Uterus (tissue), 4 donors: ENCODE results near the gene TRIM62. TPM values are rescaled to one million over a fixed set of nuclear protein-coding genes. Genes with fewer than 3 reads are reported as not detected.

ENCODE experiments used
- DNase-seq, 2 donors: peaks; one replicate each; pipeline ENCODE4 v3.0.0-alpha.2; 2019 to 2020
- H3K27ac ChIP-seq, 2 donors: fragments of 200-600 bp; sonication (generic); 1 replicate in 1 of 2; 2 replicates in 1 of 2; pipeline ENCODE4 v1.5.1; 2016 to 2018
- H3K27me3 ChIP-seq, 2 donors: fragments of 200-600 bp; sonication (generic); one replicate each; pipeline ENCODE4 v1.5.1; 2018 to 2019; ENCODE audit warnings: control low read depth in 1 of 2
- H3K36me3 ChIP-seq, 2 donors: fragments of 200-600 bp; sonication (generic); one replicate each; pipeline ENCODE4 v1.5.1; 2019; ENCODE audit warnings: control low read depth in 1 of 2
- H3K4me1 ChIP-seq, 2 donors: fragments of 200-600 bp; sonication (generic); one replicate each; pipeline ENCODE4 v1.5.1; 2018 to 2019; ENCODE audit warnings: control low read depth in 1 of 2
- H3K4me3 ChIP-seq, 2 donors: fragments of 200-600 bp; sonication (generic); 1 replicate in 1 of 2; 2 replicates in 1 of 2; pipeline ENCODE4 v1.5.1; 2018 to 2019; ENCODE audit warnings: mild to moderate bottlenecking in 1 of 2
- H3K9me3 ChIP-seq, 2 donors: fragments of 200-600 bp; sonication (generic); one replicate each; pipeline ENCODE4 v1.5.1; 2019; ENCODE audit warnings: control low read depth in 1 of 2
- CTCF ChIP-seq, 4 experiments: fragments of 200-600 bp in 2 of 4; fragments of 450-650 bp in 2 of 4; sonication (generic) in 2 of 4; IDR thresholded peaks; one replicate each; pipeline ENCODE4 v1.5.1; 2016 to 2019; ENCODE audit warnings: antibody characterized with exemption in 4 of 4, mild to moderate bottlenecking in 2 of 4, moderate library complexity in 1 of 4
- POLR2A ChIP-seq, 2 donors: fragments of 450-650 bp; IDR thresholded peaks; one replicate each; pipeline ENCODE4 v1.6.1; 2016; ENCODE audit warnings: antibody characterized with exemption in 2 of 2, mild to moderate bottlenecking in 1 of 2, moderate library complexity in 1 of 2
- intact Hi-C: fragments of 100-400 bp; cut with DNase I; formaldehyde crosslinking; loops from one replicate; pipeline ENCODE4 v1.15.1; 2023; ENCODE audit warnings: low total_unique reads
- total RNA-seq, 4 donors: library from RNA; depleted of rRNA in 3 of 4; stranded (reverse); fragments of >200 nt in 3 of 4; gene quantifications; one replicate each; pipeline versions ENCODE4 v1.1.0 to v1.2.4, GENCODE V29; 2014 to 2023
- donor health status: DM: yes; HTN: yes; CAD: no.

TRIM62 gene
- total RNA-seq, 4 donors from 2014 or later = 0.26 to 9.4 (median 1.4) TPM

- DNase-seq = no peak
- no peaks in the 10 kb centered on the region for H3K36me3 ChIP-seq
- no peaks in the 10 kb centered on the region for H3K9me3 ChIP-seq
- no peaks in the 10 kb centered on the region for H3K27me3 ChIP-seq
- H3K4me1 ChIP-seq = no peaks in the 10 kb centered on the region
- no peak overlapping the region for H3K27ac ChIP-seq
- TF ChIP-seq POLR2A (IDR thresholded peaks at IDR 0.05) = no peak
- no peak for TF ChIP-seq CTCF (IDR thresholded peaks at IDR 0.05)
- H3K4me3 ChIP-seq = no peak overlapping the region
- intact Hi-C loops = no loop called here
Observed at GRCh38 chr1:33098371-33098770, 83.5 kb downstream of the TRIM62 start.

GRCh38 chr1:33097762-33098161 lies 84.1 kb downstream of the TRIM62 start:
- TF ChIP-seq CTCF (IDR thresholded peaks at IDR 0.05) (no peak), POLR2A (IDR thresholded peaks at IDR 0.05) (no peak)
- H3K4me1 ChIP-seq = no peaks in the 10 kb centered on the region
- no peak for DNase-seq
- no peak overlapping the region for H3K27ac ChIP-seq
- intact Hi-C loops = no loop called here
- H3K27me3 ChIP-seq = no peaks in the 10 kb centered on the region
- no peaks in the 10 kb centered on the region for H3K9me3 ChIP-seq
- H3K36me3 ChIP-seq = no peaks in the 10 kb centered on the region
- no peak overlapping the region for H3K4me3 ChIP-seq

GRCh38 chr1:33097137-33097611 lies 84.7 kb downstream of the TRIM62 start:
- no peak overlapping the region for H3K27ac ChIP-seq
- intact Hi-C loops = no loop called here
- no peak for DNase-seq
- no peaks in the 10 kb centered on the region for H3K9me3 ChIP-seq
- no peaks in the 10 kb centered on the region for H3K36me3 ChIP-seq
- no peaks in the 10 kb centered on the region for H3K27me3 ChIP-seq
- no peaks in the 10 kb centered on the region for H3K4me1 ChIP-seq
- TF ChIP-seq CTCF (IDR thresholded peaks at IDR 0.05) = no peak
- no peak for TF ChIP-seq POLR2A (IDR thresholded peaks at IDR 0.05)
- H3K4me3 ChIP-seq = no peak overlapping the region

- Histone ChIP-seq H3K27me3 (no peaks in the 10 kb centered on the region), H3K9me3 (no peaks in the 10 kb centered on the region), H3K27ac (no peak overlapping the region), H3K4me1 (no peaks in the 10 kb centered on the region), H3K36me3 (no peaks in the 10 kb centered on the region), H3K4me3 (no peak overlapping the region)
- intact Hi-C loops = no loop called here
- no peak for TF ChIP-seq POLR2A (IDR thresholded peaks at IDR 0.05)
- TF ChIP-seq CTCF (IDR thresholded peaks at IDR 0.05) = no peak
- no peak for DNase-seq
Observed at GRCh38 chr1:33096363-33097005, 85.4 kb downstream of the TRIM62 start.

Other genes starting within 250 kb of the TRIM62 start
- 10 to 100 TPM; 13.2 to 23.4 (median 17.4) TPM for gene RNF19B, start 217.2 kb downstream of the TRIM62 start, total RNA-seq
- gene AK2, start 145.2 kb downstream of the TRIM62 start, total RNA-seq = 100 to 1,000 TPM in 2 of 4 donors, 10 to 100 TPM in 2; 47.6 to 126 (median 89.2) TPM
- 10 to 100 TPM in 2 of 4 donors, 1 to 10 TPM in 2; 1.2 to 16.1 (median 6.9) TPM for gene AZIN2, start 100.9 kb downstream of the TRIM62 start, total RNA-seq
- 10 to 100 TPM in 3 of 4 donors, 1 to 10 TPM in 1; 9.2 to 45.3 (median 25.8) TPM for gene ZNF362, start 74.4 kb upstream of the TRIM62 start, total RNA-seq
- gene A3GALT2, start 139.1 kb upstream of the TRIM62 start, total RNA-seq = under 1 TPM in 1 of 4 donors, not detected in 3; 0.58 TPM
- gene PHC2, start 249.1 kb upstream of the TRIM62 start, total RNA-seq = 100 to 1,000 TPM in 2 of 4 donors, 10 to 100 TPM in 2; 51.5 to 203 (median 102) TPM